Activated gamma-delta T cell treated with Interleukin-2 at 50 U/mL for 16 hours (primary cell): ENCODE data around the gene FOXR1.
"Not testable (repeated sequence)": the region's sequence is repeated elsewhere in the genome, so short reads cannot be mapped to it uniquely, and the experiment has no call there.

ENCODE experiments used
- DNase-seq: peaks from one replicate; pipeline ENCODE4 v3.0.0-alpha.2; 2020

The FOXR1 gene

DNA sequence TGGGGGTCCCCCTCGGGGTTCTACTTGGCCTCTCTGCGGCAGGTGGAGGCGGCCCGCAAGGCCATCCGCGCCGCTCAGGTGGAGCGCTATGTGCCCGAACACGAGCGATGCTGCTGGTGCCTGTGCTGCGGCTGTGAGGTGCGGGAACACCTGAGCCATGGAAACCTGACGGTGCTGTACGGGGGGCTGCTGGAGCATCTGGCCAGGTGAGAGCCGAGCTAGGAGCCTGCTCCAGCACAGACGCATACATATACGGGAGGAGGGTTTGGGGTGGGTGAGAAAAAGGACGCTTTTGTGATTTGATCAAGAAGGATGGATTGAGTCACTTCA is 26.8 kb downstream of the FOXR1 start:
- no peak for DNase-seq

- no peak for DNase-seq
These were observed 27.3 kb downstream of the FOXR1 start for GRCh38 chr11:118998822-118999221.

GRCh38 chr11:119000906-119001305 is 29.3 kb downstream of the FOXR1 start:
- no peak for DNase-seq

GRCh38 chr11:119006656-119007055 is 35.1 kb downstream of the FOXR1 start:
- DNase-seq: no peak

DNA sequence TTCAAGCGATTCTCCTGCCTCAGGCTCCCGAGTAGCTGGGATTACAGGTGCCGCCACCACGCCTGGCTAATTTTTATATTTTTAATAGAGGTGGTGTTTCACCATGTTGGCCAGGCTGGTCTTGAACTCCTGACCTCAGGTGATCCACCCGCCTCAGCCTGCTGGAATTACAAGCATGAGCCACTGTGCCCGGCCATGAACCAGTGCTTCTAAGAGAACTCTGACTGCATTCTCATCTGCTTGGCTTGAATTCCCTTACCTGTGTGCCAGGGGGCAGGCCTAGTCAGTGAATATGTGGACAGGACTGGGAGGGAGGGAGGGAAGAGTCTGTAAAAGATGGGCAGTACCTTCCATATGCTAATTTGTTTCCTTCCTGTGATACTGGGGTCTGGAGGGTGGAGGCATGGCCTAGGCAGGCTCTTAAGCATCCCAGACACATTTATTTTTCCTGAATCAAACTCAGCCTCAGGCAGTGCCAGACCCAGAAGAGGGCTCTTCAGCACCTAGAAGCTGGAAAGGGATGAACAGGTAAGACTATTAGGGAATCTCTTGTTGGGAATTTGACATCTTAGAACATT is 40.0 kb downstream of the FOXR1 start:
- DNase-seq: no peak

GRCh38 chr11:119012629-119013170 is 41.1 kb downstream of the FOXR1 start:
- DNase-seq: no peak

DNA sequence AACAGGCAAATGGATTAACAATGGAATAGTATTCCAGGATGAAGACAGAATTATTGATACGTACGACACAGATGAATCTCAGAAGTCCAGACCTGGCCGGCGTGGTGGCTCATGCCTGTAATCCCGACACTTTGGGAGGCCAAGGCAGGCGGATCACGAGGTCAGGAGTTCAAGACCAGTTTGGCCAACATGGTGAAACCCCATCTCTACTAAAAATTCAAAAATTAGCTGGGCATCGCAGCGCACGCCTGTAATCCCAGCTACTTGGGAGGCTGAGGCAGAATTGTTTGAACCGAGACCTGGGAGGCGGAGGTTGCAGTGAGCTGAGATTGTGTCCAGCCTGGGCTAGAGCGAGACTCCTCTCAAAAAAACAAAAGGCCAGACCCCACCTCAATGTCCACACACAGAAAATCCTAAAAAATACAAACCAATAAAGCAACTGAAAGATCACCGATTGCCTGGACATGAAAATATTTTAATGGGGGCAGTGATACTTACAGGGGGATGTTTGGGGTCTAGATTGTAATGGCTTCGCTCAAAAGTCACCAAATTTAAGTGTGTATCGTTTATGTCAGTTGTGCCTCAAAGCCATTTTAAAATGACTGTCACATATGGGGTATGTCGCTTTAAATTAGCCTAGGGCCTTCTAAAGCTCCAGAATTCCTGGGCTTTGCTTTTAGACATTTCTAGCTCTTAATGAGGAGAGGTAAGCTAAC is 42.8 kb downstream of the FOXR1 start:
- DNase-seq: no peak

GRCh38 chr11:119015054-119015611 is 43.6 kb downstream of the FOXR1 start:
- no peak for DNase-seq

DNA sequence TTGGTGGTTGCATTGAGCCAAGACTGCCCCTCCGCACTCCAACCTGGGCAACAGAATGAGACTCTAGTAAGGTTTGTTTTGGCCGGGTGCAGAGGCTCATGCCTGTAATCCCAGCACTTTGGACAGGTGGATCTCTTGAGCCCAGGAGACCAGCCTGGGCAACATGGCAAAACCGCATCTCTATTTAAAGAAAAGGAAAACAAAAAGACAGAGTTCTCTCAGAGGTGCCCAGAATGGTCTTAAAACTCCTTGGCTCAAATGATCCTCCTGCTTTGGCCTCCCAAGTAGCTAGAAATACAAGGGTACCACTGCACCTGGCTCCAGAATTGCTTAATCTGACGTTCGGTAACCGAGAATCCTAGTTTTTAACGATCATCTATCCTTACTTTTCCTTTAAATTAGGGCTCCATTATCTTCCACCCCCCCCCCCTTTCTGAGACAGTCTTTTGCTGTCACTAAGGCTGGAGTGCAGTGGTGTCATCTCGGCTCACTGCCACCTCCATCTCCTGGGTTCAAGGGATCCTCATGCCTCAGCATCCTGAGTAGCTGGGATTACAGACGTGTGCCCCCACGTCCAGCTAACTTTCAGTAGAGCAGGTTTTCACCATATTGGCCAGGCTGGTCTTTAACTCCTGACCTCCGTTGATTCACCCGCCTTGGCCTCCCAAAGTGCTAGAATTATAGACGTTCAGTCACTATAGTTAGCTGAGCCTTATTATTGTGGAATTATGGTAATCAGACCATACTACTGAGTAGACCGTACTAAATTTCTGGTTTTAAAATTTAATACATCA is 44.9 kb downstream of the FOXR1 start:
- no peak for DNase-seq

GRCh38 chr11:119017377-119017776 is 45.8 kb downstream of the FOXR1 start:
- not testable (repeated sequence) for DNase-seq

DNA sequence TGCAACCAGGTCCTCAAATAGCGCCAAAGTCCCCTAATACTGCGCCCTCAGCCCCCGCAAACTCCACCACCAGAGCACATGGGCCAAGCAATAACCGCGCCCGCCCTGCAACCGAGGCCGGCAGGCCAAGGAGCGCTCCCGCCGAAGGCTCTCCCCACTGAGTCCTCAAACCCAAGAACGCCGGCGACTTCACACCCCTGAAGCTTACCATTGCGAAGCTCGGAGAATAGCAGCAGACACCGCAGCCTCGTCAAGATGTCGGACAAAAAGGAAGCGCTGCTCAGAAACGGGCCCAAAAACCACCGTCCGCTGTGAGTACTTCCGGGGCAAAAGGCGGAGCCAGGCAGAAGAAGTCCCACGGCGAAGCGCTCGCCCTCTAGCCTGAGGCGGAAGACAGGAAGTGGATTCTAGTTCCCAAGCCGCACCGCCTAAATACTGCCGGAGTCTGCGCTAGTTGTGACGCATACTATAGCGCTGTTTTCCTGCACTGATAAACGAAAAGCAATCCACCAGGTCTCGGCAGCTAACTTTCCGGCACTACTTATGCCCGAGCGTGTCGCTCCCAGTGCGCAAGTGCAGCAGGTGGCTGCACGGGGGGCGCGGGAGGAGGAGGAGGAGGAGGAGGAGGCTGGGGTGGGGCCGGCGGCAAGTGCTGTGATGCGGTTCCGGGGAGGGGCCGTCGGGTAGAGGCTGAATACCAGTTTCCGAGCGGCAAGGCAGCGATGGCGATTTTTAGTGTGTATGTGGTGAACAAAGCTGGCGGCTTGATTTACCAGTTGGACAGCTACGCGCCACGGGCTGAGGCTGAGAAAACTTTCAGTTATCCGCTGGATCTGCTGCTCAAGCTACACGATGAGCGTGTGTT is 46.7 kb downstream of the FOXR1 start, which contains the start of the genes RPS25 and TRAPPC4:
Gene RPS25 (minus strand): TSS at position 270 of the 865 bp plus-strand sequence. CDS start 59 bp downstream, at position 211.
Gene TRAPPC4 (plus strand): TSS at position 693 of the 865 bp plus-strand sequence. CDS start 30 bp downstream, at position 723.
- peak; percentile 93 for DNase-seq

DNA sequence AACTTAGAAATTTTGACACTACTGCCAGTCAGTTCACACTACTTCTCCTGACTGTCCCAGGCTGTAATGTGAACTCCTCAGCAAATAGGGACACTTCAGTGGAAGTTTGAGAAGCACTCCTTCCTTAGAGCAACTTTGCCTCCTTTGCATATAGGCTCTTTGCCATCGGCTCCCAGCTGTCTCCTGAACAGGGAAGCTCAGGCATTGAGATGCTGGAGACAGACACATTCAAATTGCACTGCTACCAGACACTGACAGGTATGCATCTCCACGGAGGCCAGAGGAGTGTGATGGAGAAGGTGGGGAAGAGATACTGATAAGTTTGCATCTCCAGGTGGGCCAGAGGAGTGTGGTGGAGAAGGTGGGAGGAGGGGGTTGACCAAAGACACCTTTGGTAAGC is 48.4 kb downstream of the FOXR1 start:
- DNase-seq: no peak

- DNase-seq: no peak
These were observed 50.1 kb downstream of the FOXR1 start for GRCh38 chr11:119021631-119022030.

DNA sequence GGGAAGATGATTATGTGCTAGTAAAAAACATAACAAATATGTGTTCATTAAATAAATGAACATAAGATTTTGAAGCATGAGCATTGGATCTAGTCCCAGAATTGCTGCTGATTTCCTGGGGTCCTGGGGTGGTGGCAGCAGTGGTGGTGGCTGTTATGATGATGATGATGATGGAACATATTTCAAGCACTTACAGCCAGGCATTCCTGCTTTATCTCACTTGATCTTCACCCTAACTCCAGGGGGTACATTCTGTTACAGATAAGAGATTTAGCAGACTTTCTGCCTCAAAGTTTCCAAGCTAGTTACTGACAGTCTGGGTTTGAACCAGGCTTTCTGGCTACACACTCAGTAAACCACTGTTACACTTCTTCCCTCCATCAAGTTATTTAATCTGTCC is 52.2 kb downstream of the FOXR1 start:
- DNase-seq: no peak

GRCh38 chr11:119024430-119025098 is 53.0 kb downstream of the FOXR1 start:
- DNase-seq: no peak

DNA sequence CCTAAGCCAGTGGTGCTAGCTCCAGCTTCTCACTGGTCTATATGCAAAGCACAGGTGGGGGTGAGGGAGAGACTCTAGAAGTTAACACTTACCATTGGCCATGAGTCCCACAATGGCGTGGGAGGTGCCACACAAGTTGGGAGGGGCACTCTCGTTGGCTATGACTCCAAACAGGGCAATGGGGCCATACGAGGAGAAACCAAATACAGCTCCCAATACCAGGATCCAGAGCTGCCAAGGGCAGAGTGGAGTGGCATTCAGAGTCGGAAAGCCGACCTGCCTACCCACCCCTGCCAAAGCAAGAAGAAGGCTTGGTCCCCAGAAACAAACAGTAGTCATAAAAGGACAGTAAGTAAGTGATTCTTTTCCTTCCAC is 53.5 kb downstream of the FOXR1 start:
- DNase-seq: no peak

DNA sequence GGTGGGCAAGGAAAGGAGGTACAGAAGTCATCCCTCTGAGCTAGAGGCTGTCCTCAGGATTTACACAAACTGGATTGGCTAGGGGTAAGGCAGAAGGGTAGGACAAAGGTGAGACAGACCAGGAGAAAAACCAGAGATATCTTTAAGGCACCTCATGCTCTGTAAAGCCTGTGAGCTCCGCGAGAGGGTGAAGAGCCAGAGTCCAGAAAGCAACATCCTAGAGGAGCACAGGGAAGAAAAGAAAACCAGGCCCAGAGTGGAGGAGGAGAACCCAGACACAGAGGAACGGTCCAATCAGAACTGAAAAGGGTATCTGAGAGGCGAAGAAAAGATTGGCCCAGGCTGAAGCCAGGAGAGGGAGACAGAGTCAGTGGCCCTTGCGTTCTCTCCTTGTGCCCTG is 54.0 kb downstream of the FOXR1 start:
- no peak for DNase-seq

GRCh38 chr11:119025978-119026766 is 54.6 kb downstream of the FOXR1 start:
- no peak for DNase-seq

GRCh38 chr11:119026970-119027369 is 55.4 kb downstream of the FOXR1 start:
- no peak for DNase-seq

- DNase-seq: no peak
These were observed 56.2 kb downstream of the FOXR1 start for GRCh38 chr11:119027561-119028345.
